ENCODE measurements around the gene CREBBP.

CREBBP gene

GRCh38 chr16:3788711-3789374 is 91.7 kb downstream of the CREBBP start:
- Histone ChIP-seq H3K27me3 (no peaks in the 10 kb centered on the region), H3K27ac (no peak overlapping the region), H3K4me1 (peaks cover 0 to 20% (median 11%) of the 10 kb centered on the region in 4 donors), H3K36me3 (peaks cover 8 to 46% (median 32%) of the 10 kb centered on the region in 3 donors), H3K4me3 (no peak overlapping the region), H3K9me3 (no peaks in the 10 kb centered on the region)
- intact Hi-C loops (cut with DNase I; ENCODE audit: low total_unique reads): no loop called here
- TF ChIP-seq, protein P1, sequence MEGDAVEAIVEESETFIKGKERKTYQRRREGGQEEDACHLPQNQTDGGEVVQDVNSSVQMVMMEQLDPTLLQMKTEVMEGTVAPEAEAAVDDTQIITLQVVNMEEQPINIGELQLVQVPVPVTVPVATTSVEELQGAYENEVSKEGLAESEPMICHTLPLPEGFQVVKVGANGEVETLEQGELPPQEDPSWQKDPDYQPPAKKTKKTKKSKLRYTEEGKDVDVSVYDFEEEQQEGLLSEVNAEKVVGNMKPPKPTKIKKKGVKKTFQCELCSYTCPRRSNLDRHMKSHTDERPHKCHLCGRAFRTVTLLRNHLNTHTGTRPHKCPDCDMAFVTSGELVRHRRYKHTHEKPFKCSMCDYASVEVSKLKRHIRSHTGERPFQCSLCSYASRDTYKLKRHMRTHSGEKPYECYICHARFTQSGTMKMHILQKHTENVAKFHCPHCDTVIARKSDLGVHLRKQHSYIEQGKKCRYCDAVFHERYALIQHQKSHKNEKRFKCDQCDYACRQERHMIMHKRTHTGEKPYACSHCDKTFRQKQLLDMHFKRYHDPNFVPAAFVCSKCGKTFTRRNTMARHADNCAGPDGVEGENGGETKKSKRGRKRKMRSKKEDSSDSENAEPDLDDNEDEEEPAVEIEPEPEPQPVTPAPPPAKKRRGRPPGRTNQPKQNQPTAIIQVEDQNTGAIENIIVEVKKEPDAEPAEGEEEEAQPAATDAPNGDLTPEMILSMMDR (IDR thresholded peaks at IDR 0.05): no peak
- no peak for DNase-seq

DNA sequence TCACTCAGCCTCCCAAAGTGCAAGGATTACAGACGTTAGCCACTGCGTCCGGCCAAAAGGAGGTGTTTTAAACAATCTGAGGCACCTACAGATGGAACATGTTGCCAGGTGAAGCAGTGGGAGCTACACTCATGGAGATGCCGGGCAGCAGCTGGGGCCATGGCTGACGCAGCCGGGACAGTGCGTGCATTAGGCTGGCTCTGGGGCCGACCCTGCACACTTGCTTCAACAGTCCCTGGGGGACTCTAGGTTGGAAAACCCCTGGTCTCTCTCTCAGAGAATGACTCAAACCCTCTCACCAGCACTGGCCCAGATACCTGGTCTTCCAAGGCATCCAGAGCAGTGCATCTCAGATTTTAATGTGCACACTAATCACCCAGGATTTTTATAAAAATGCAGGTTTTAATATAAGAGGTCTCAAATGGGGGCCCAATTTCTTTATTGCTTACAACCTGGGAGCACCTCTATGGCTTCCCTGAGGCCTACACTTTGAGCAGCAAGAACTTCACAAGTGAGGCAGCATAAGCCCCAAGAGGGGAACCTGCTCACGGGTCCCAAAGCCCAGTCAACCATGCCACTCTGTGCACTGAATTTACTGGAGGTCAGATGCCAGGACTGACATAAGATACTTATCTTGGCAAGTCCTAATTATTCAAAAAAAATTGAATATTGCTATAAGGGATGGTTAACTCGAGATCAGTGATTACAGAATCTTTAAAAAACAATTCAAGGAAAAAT is 92.4 kb downstream of the CREBBP start:
- H3K9me3 ChIP-seq: no peaks in the 10 kb centered on the region
- peaks cover 0 to 13% (median 7%) of the 10 kb centered on the region in 4 donors for H3K4me1 ChIP-seq
- no peak for DNase-seq
- no peak overlapping the region for H3K4me3 ChIP-seq
- no peaks in the 10 kb centered on the region for H3K27me3 ChIP-seq
- intact Hi-C loops (cut with DNase I; ENCODE audit: low total_unique reads): no loop called here
- H3K27ac ChIP-seq: no peak overlapping the region
- TF ChIP-seq, protein P1 (IDR thresholded peaks at IDR 0.05): no peak
- H3K36me3 ChIP-seq: peaks cover 8 to 51% (median 38%) of the 10 kb centered on the region in 3 donors

GRCh38 chr16:3785413-3785812 is 95.1 kb downstream of the CREBBP start:
- no peaks in the 10 kb centered on the region for H3K27me3 ChIP-seq
- no peaks in the 10 kb centered on the region for H3K9me3 ChIP-seq
- DNase-seq: no peak
- H3K4me1 ChIP-seq: no peaks in the 10 kb centered on the region
- H3K4me3 ChIP-seq: no peak overlapping the region
- TF ChIP-seq, protein P1 (IDR thresholded peaks at IDR 0.05): no peak
- H3K36me3 ChIP-seq: peaks cover 9 to 54% (median 43%) of the 10 kb centered on the region in 3 donors
- intact Hi-C loops (cut with DNase I; ENCODE audit: low total_unique reads): no loop called here
- H3K27ac ChIP-seq: no peak overlapping the region

- intact Hi-C loops (cut with DNase I; ENCODE audit: low total_unique reads): no loop called here
- TF ChIP-seq, protein P1 (IDR thresholded peaks at IDR 0.05): no peak
- Histone ChIP-seq H3K36me3 (peaks cover 22 to 59% (median 59%) of the 10 kb centered on the region in 3 donors), H3K4me1 (no peaks in the 10 kb centered on the region), H3K27ac (no peak overlapping the region), H3K27me3 (no peaks in the 10 kb centered on the region), H3K9me3 (no peaks in the 10 kb centered on the region), H3K4me3 (no peak overlapping the region)
- DNase-seq: no peak
Measured at GRCh38 chr16:3783516-3783915, 97.0 kb downstream of the CREBBP start.

- H3K4me3 ChIP-seq: no peak overlapping the region
- no peaks in the 10 kb centered on the region for H3K27me3 ChIP-seq
- H3K27ac ChIP-seq: no peak overlapping the region
- H3K36me3 ChIP-seq: peaks cover 32 to 69% (median 61%) of the 10 kb centered on the region in 3 donors
- H3K4me1 ChIP-seq: no peaks in the 10 kb centered on the region
- DNase-seq: no peak
- TF ChIP-seq, protein P1 (IDR thresholded peaks at IDR 0.05): no peak
- no peaks in the 10 kb centered on the region for H3K9me3 ChIP-seq
- intact Hi-C loops (cut with DNase I; ENCODE audit: low total_unique reads): no loop called here
Measured at GRCh38 chr16:3782566-3782965, 97.9 kb downstream of the CREBBP start.
